Right lobe of liver (tissue), 6 donors: Measurements from ENCODE around the gene MT1A. TPM values are rescaled to one million over a fixed set of nuclear protein-coding genes. Genes with fewer than 3 reads are reported as not detected.

Experiments used
- ATAC-seq, 4 donors: fragments of 200-7000 bp; cut with Tn5 transposase; one replicate each; pipeline ENCODE4 v1.9.1; 2020; ENCODE audit warnings: mild to moderate bottlenecking in 4 of 4, moderate library complexity in 4 of 4
- DNase-seq, 3 donors: peaks; one replicate each; pipeline ENCODE4 v3.0.0-alpha.2; 2020
- H3K27ac ChIP-seq, 3 donors: fragments of 200-600 bp; one replicate each; pipeline ENCODE4 v1.8.0; 2022
- H3K27me3 ChIP-seq, 2 donors: fragments of 200-600 bp; one replicate each; pipeline ENCODE4 v1.8.0; 2022
- H3K36me3 ChIP-seq, 4 donors: fragments of 200-600 bp; sonication (generic) in 1 of 4; one replicate each; pipeline versions ENCODE4 v1.5.1 to v1.8.0; 2017 to 2022; ENCODE audit warnings: control low read depth in 1 of 4
- H3K4me1 ChIP-seq, 4 donors: fragments of 200-600 bp; sonication (generic) in 1 of 4; one replicate each; pipeline versions ENCODE4 v1.5.1 to v1.8.0; 2017 to 2022; ENCODE audit warnings: control low read depth in 1 of 4
- H3K4me3 ChIP-seq, 3 donors: fragments of 200-600 bp; one replicate each; pipeline ENCODE4 v1.8.0; 2022
- H3K9me3 ChIP-seq, 4 donors: fragments of 200-600 bp; sonication (generic) in 1 of 4; one replicate each; pipeline versions ENCODE4 v1.5.1 to v1.8.0; 2017 to 2022; ENCODE audit warnings: control low read depth in 1 of 4
- POLR2A ChIP-seq: fragments of 450-650 bp; IDR thresholded peaks from one replicate; pipeline ENCODE4 v1.6.1; 2017; ENCODE audit warnings: antibody characterized with exemption, mild to moderate bottlenecking
- WGBS: methylation state at CpG from one replicate; pipeline ENCODE4 v1.1.6; 2018; ENCODE audit warnings: low coverage, low lambda C conversion rate; ENCODE audit not compliant: insufficient coverage; ENCODE audit errors: missing lambda C conversion rate; 5-methylcytosine and 5-hydroxymethylcytosine counted together
- intact Hi-C, 2 donors: fragments of 100-400 bp; cut with DNase I; formaldehyde crosslinking; loops; one replicate each; pipeline versions ENCODE4 v1.11.2 to v1.14.1; 2022
- total RNA-seq, 6 experiments: library from RNA; depleted of rRNA in 2 of 6; stranded (reverse); fragments of >200 nt in 2 of 6; fragmentation: NEBNext Ultra II Directional in 3 of 6; extraction: Animal tissue kit (Norgen Biotek cat#: 25700) in 3 of 6; gene quantifications; one replicate each; pipeline versions ENCODE4 v1.1.0 to v1.2.4, GENCODE V29; 2016 to 2023
- TF ChIP-seq, protein P1 (sequence below), 4 donors: fragments of 200-600 bp in 3 of 4; fragments of 450-650 bp in 1 of 4; IDR thresholded peaks; one replicate each; pipeline versions ENCODE4 v1.5.1 to v1.8.0; 2016 to 2022; ENCODE audit warnings: antibody characterized with exemption in 4 of 4, mild to moderate bottlenecking in 2 of 4
- donor health status: DM: no; HTN: yes; CAD: no.
- donor health status: DM: no; HTN: no; CAD: no.
- donor health status: DM: no; HTN: no; CAD: no.
- donor health status: DM: no; HTN: yes; CAD: no.
- donor health status: DM: no; HTN: yes; CAD: no.

MT1A gene
- total RNA-seq, 6 experiments from 2014 or later, result 34.9 to 161 (median 110) TPM

DNA sequence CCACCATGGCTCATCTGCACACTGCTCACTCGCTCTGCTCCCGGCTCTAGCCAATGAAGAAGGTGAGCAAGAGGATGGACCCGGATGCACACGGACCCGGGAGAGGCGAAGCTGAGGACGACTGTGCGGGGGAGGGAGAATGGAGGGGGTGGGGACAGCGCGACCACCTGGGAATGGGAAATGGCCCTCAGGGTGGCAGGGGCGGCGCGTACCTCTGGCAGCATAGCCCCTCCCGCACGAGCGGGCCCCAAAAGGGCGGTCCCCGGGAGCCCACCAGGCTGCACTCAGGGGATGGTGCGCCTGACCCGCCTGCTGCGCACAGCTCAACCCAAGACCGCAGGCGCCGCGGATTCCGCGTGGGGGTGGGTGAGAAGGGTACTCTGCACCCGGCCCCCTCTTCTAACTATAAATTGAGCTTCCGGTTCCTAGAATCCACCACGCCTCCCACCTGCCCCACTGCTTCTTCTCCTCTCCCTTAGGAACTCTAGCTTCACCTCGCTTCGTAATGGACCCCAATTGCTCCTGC, 37.3 kb downstream of the MT1A start:
- WGBS, result 38% methylated on average over 9 of the region's 32 CpGs
- TF ChIP-seq, protein P1, sequence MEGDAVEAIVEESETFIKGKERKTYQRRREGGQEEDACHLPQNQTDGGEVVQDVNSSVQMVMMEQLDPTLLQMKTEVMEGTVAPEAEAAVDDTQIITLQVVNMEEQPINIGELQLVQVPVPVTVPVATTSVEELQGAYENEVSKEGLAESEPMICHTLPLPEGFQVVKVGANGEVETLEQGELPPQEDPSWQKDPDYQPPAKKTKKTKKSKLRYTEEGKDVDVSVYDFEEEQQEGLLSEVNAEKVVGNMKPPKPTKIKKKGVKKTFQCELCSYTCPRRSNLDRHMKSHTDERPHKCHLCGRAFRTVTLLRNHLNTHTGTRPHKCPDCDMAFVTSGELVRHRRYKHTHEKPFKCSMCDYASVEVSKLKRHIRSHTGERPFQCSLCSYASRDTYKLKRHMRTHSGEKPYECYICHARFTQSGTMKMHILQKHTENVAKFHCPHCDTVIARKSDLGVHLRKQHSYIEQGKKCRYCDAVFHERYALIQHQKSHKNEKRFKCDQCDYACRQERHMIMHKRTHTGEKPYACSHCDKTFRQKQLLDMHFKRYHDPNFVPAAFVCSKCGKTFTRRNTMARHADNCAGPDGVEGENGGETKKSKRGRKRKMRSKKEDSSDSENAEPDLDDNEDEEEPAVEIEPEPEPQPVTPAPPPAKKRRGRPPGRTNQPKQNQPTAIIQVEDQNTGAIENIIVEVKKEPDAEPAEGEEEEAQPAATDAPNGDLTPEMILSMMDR (IDR thresholded peaks at IDR 0.05), result no peak
- no peak for TF ChIP-seq POLR2A

DNA sequence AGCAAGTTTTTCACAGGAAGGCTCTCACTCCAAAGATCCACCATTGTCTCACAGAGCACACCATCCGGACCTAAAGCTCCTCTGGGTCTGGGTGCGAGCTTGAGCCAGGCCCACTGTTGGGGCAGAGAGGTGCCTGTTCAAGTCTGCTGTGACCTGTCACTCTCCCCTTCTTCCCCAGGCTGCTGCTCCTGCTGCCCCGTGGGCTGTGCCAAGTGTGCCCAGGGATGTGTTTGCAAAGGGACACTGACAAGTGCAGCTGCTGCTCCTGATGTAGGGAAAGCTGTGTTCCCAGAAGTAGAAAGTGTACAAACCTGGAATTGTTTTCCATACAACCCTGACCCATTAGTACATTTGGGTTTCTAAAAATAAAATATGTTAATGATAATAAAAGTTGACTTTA, 39.0 kb downstream of the MT1A start:
- Histone ChIP-seq H3K4me3 (no peak overlapping the region), H3K4me1 (peaks cover 0 to 21% (median 5%) of the 10 kb centered on the region in 4 donors), H3K9me3 (no peaks in the 10 kb centered on the region), H3K27me3 (no peaks in the 10 kb centered on the region), H3K27ac (no peak overlapping the region), H3K36me3 (no peaks in the 10 kb centered on the region)
- DNase-seq (no peak), ATAC-seq (no peak)
- intact Hi-C loops, result no loop called here
- WGBS, result 70% methylated on average over 3 of the region's 3 CpGs
- TF ChIP-seq, protein P1 (IDR thresholded peaks at IDR 0.05), result no peak
- TF ChIP-seq POLR2A, result no peak

More for the DNA sequence above, 37.3 kb downstream of the MT1A start:
- Histone ChIP-seq H3K27me3 (no peaks in the 10 kb centered on the region), H3K4me3 (peak overlapping the region in 2 of 3 donors; percentile 16 to 33), H3K9me3 (no peaks in the 10 kb centered on the region), H3K27ac (no peak overlapping the region), H3K4me1 (peaks cover 0 to 10% (median under 1%) of the 10 kb centered on the region in 4 donors), H3K36me3 (no peaks in the 10 kb centered on the region)
- intact Hi-C loops, result no loop called here
- DNase-seq (no peak), ATAC-seq (peak in 1 of 4 donors; percentile 16)

DNA sequence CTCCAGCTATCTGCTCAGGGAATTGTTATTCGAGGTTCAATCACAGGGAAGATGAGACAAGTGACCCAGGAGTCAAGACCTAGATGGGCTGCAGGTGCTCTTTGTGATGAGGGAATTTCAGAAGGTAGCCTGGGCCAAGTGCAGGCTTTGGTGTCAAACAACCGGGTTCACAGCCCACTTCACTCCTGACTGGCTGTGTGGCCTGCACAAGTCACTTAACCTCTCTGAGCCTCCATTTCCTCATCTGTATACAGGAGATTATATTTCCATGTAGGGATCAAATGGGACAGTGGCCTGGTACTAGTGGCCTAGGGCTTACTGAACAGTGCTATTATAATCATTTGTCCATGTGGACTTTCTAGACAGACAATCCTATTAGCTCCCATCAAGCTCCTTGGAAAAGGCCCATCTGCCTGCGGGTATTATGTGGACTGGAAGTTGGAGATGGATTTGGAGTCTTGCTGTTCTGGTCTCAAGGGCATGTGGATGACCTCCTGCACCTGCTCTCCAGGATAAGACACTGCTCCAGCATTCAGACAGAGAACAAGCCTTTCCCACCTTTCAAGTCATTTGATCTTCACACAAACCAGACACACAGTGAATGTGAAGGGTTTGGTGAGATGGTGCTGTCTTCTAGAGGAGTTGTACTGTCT, 40.7 kb downstream of the MT1A start:
- H3K36me3 ChIP-seq, result peaks cover 0 to 5% (median 0%) of the 10 kb centered on the region in 4 donors
- DNase-seq, result no peak
- no peak overlapping the region for H3K27ac ChIP-seq
- no peak for TF ChIP-seq POLR2A
- no peak overlapping the region for H3K4me3 ChIP-seq
- ATAC-seq, result no peak
- intact Hi-C loops, result no loop called here
- H3K27me3 ChIP-seq, result no peaks in the 10 kb centered on the region
- peaks cover 0 to 21% (median 5%) of the 10 kb centered on the region in 4 donors for H3K4me1 ChIP-seq
- no peaks in the 10 kb centered on the region for H3K9me3 ChIP-seq
- WGBS, result 83% methylated on average over 3 of the region's 3 CpGs

- 86% methylated on average over 2 of the region's 6 CpGs for WGBS
These were observed 41.4 kb downstream of the MT1A start for GRCh38 chr16:56679818-56680217.

More at GRCh38 chr16:56679818-56680217, 41.4 kb downstream of the MT1A start:
- Histone ChIP-seq H3K4me3 (no peak overlapping the region), H3K36me3 (peaks cover 0 to 5% (median 0%) of the 10 kb centered on the region in 4 donors), H3K4me1 (peaks cover 0 to 21% (median 5%) of the 10 kb centered on the region in 4 donors), H3K9me3 (no peaks in the 10 kb centered on the region), H3K27me3 (no peaks in the 10 kb centered on the region), H3K27ac (no peak overlapping the region)
- DNase-seq (peak in 1 of 3 donors; percentile 57), ATAC-seq (peak in 1 of 4 donors; percentile 36)
- intact Hi-C loops, result no loop called here
- peak; percentile 12 for TF ChIP-seq POLR2A
- TF ChIP-seq, protein P1 (IDR thresholded peaks at IDR 0.05), result no peak
